GM19438 (cell line): ENCODE measurements around the gene ATXN1.
"Not testable (repeated sequence)": the region's sequence is repeated elsewhere in the genome, so short reads cannot be mapped to it uniquely, and the experiment has no call there.

ENCODE experiments used
- ATAC-seq: cut with Tn5 transposase; IDR thresholded peaks from one replicate; pipeline ENCODE4 v1.9.1; 2021; ENCODE audit warnings: low read depth; ENCODE audit not compliant: unreplicated experiment

ATXN1 gene

GRCh38 chr6:16470502-16471221 is 290.6 kb downstream of the ATXN1 start:
- ATAC-seq = no peak

GRCh38 chr6:16468991-16469615 is 292.2 kb downstream of the ATXN1 start:
- no peak for ATAC-seq

- no peak for ATAC-seq
Observed at GRCh38 chr6:16466800-16467553, 294.3 kb downstream of the ATXN1 start.

GRCh38 chr6:16464045-16464444 is 297.2 kb downstream of the ATXN1 start:
- no peak for ATAC-seq

- ATAC-seq = not testable (repeated sequence)
Observed at GRCh38 chr6:16463246-16463645, 298.0 kb downstream of the ATXN1 start.

GRCh38 chr6:16461491-16461890 is 299.8 kb downstream of the ATXN1 start:
- ATAC-seq = no peak

GRCh38 chr6:16459472-16459871 is 301.8 kb downstream of the ATXN1 start:
- not testable (repeated sequence) for ATAC-seq

- no peak for ATAC-seq
Observed at GRCh38 chr6:16452348-16452747, 308.9 kb downstream of the ATXN1 start.

GRCh38 chr6:16450821-16451220 is 310.4 kb downstream of the ATXN1 start:
- ATAC-seq = no peak

GRCh38 chr6:16450285-16450684 is 311.0 kb downstream of the ATXN1 start:
- no peak for ATAC-seq

GRCh38 chr6:16446273-16446672 is 315.0 kb downstream of the ATXN1 start:
- ATAC-seq = no peak

- ATAC-seq = no peak
Observed at GRCh38 chr6:16442031-16442430, 319.2 kb downstream of the ATXN1 start.

- no peak for ATAC-seq
Observed at GRCh38 chr6:16441262-16441661, 320.0 kb downstream of the ATXN1 start.

GRCh38 chr6:16440636-16441212 is 320.5 kb downstream of the ATXN1 start:
- no peak for ATAC-seq

- ATAC-seq = no peak
Observed at GRCh38 chr6:16438718-16439591, 322.3 kb downstream of the ATXN1 start.

- ATAC-seq = no peak
Observed at GRCh38 chr6:16437984-16438383, 323.3 kb downstream of the ATXN1 start.

- no peak for ATAC-seq
Observed at GRCh38 chr6:16437095-16437494, 324.2 kb downstream of the ATXN1 start.

GRCh38 chr6:16436550-16436949 is 324.7 kb downstream of the ATXN1 start:
- no peak for ATAC-seq

GRCh38 chr6:16434885-16435284 is 326.4 kb downstream of the ATXN1 start:
- no peak for ATAC-seq

- ATAC-seq = no peak
Observed at GRCh38 chr6:16433338-16433890, 327.8 kb downstream of the ATXN1 start.
